Fibroblast of the aortic adventitia (primary cell): ENCODE results near the gene LTO1. TPM values are rescaled to one million over a fixed set of nuclear protein-coding genes. Genes with fewer than 3 reads are reported as not detected.

Experiments
- DNase-seq: peaks from one replicate; pipeline ENCODE4 v3.0.0-alpha.2; 2010; ENCODE audit warnings: low read depth
- H3K4me3 ChIP-seq: 2 replicates; pipeline ENCODE4 v1.5.1; 2011; ENCODE audit warnings: low read depth, mild to moderate bottlenecking, control low read depth, low read length, moderate library complexity
- CTCF ChIP-seq: IDR thresholded peaks from 2 replicates; pipeline ENCODE4 v1.5.1; 2011; ENCODE audit warnings: mild to moderate bottlenecking, low read length, control low read depth, inconsistent platforms; ENCODE audit not compliant: insufficient read depth
- total RNA-seq: library from RNA; depleted of rRNA; stranded (reverse); fragments of >200 nt; gene quantifications from 2 replicates; pipeline ENCODE4 v1.2.3, GENCODE V29; 2012; ENCODE audit warnings: low replicate concordance

LTO1 gene
- total RNA-seq, 1 donor = 16.4 TPM

DNA sequence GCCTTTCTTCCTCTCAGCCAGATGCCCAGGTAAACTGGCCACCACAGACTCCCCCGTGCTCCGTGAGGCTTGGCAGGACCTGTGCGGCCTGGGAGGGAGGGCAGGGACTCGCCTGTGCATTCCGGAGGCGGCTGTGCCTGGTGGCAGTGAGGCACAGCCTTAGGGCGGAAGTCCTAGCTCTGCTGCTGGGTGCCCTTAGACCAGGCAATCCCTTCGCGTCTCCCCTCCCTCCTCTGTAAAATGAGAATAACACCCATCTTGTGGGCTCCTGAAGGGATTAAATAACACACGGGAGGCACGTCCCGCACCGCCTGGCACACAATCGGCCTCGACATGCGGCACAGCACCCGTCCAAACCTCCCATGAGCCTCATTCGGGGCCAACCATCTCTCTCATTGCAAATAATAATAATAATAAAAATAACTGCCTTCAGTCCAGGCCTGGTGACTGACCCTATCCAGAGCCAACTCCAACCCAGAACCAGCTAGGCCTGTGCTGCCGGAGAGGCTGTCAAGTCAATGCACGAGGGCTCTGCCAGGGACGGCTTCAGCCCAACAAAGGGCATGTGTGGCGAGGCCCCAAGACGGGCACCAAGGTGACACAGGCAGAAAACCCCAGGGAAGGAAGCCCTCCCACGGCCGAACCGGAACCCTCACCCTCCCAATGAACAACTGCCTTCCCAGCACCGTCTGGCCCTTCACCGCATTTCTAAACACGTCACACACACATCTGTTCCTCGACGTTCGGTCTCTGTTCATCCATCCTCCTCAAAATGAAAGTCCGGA lies 8.2 kb downstream of the LTO1 start:
- no peak for DNase-seq
- TF ChIP-seq CTCF = no peak
- no peak overlapping the region for H3K4me3 ChIP-seq

DNA sequence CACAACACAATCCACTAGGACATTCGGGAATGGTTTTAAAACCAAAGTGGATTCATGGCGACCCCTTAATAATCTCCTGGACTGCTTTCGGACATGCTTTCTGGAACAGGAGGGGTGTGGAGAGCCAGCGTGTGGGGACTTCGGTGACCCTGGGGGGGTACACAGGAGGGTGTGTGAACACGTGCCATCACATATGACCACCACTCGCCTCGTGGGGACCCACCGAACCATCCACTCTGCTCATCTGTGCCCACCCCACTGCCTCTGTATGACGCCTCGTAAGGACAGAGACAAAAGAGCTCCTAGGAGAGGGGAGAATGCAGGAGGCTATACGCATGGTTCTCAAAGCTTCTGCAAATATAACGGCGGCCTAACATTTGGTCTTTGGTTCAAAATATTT lies 8.9 kb downstream of the LTO1 start:
- no peak overlapping the region for H3K4me3 ChIP-seq
- DNase-seq = no peak
- no peak for TF ChIP-seq CTCF

- H3K4me3 ChIP-seq = no peak overlapping the region
- DNase-seq = no peak
- TF ChIP-seq CTCF = no peak
Observed at GRCh38 chr11:69665669-69666068, 9.5 kb downstream of the LTO1 start.

- no peak for DNase-seq
- H3K4me3 ChIP-seq = no peak overlapping the region
- TF ChIP-seq CTCF = no peak
Observed at GRCh38 chr11:69664901-69665300, 10.3 kb downstream of the LTO1 start.

GRCh38 chr11:69664103-69664775 lies 10.9 kb downstream of the LTO1 start:
- DNase-seq = no peak
- no peak for TF ChIP-seq CTCF
- no peak overlapping the region for H3K4me3 ChIP-seq

DNA sequence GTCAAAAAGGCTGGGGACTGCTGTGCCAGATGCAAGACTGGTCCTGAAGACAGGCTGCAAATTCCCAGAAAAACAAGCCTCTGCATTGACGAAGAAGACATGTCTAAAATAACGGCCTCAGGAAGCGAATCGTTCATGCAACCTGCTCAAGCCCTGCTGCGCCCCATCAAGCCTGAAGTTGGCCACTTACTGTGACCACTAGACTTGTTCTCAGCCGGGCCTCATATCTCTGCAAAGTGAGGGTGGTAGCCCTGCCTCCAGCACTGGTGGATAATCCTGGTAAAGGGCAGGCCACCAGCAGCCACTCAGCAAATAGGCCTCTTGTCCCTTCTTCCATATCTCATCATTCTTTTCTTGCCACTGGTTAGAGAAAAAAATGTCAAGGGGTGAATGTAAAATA lies 11.8 kb downstream of the LTO1 start:
- DNase-seq = no peak
- no peak for TF ChIP-seq CTCF
- no peak overlapping the region for H3K4me3 ChIP-seq

DNA sequence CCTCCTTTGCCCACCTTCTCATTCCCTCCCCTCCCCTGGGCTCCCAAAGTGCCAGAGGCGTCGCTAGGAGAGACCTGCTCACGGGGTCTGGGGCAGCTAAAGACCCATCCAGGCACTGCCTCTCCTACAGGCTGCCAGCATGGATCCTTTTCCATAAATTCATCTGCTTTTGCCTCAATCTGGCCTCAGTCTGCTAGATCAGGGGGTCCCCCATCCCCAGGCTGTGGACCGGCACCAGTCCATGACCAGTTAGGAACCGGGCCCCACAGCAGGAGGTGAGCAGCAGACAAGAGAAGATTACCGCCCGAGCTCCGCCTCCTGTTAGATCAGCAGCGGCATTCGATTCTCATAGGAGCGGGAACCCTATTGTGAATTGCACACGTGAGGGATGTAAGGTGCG lies 12.3 kb downstream of the LTO1 start:
- TF ChIP-seq CTCF = no peak
- no peak for DNase-seq
- no peak overlapping the region for H3K4me3 ChIP-seq
